ENCODE data around the gene EFCAB12. TPM values are rescaled to one million over a fixed set of nuclear protein-coding genes. Genes with fewer than 3 reads are reported as not detected.
A peak's percentile ranks its signal among the peaks of the same experiment; 100 is the strongest.

The EFCAB12 gene
- total and polyA plus RNA-seq, 2 of the 13 experiments (the other 11 are each of a cell fraction or from before 2014, with no cell fraction given): 0.31 to 2.4 TPM

DNA sequence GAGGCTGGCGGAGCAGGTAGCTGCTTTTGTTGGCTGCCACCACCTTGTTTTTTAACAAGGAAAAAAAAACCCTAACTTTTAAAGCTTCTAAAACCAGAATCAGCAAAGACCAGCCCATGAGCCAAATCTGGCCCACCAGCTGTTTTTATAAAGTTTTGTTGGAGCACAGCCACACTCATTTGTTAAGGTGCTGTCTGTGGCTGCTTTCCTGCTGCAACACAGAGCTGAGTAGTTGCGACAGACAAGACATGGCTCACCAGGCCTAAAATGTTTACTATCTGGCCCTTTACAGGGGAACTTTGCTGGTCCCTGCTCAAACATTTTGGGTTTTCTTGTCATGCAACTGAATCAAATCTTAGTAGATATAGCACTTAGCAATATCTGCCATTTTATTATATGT, 18.9 kb downstream of the EFCAB12 start:
- WGBS (ENCODE audit: low lambda C conversion rate): 88% methylated on average over 2 of the region's 2 CpGs

More for the DNA sequence above, 18.9 kb downstream of the EFCAB12 start:
- Histone ChIP-seq H4K20me1 (ENCODE audit: insufficient read depth, low read length) (no peaks in the 10 kb centered on the region), H3K4me2 (ENCODE audit: low read depth, low read length) (no peak overlapping the region), H3K27me3 (ENCODE audit: control insufficient read depth in 1 of 2, insufficient read depth in 2 of 2, low read length in 2 of 2) (no peaks in the 10 kb centered on the region), H3K9ac (ENCODE audit: insufficient read depth, low read depth, low read length) (no peak overlapping the region), H2AFZ (ENCODE audit: low read length) (no peak overlapping the region), H3K4me1 (ENCODE audit: insufficient read depth, low read length) (peaks cover 30% of the 10 kb centered on the region), H3K36me3 (replicated peaks in 1 of 2; ENCODE audit: control insufficient read depth in 1 of 2, insufficient read depth in 2 of 2, low read length in 2 of 2) (0 out of 5 replicates have a peak, but pooled peaks cover 0 to 2% of the 10 kb centered on the region in 2 experiments), H3K79me2 (ENCODE audit: insufficient read depth, low read length) (no peaks in the 10 kb centered on the region), H3K4me3 (replicated peaks in 1 of 3; ENCODE audit: insufficient read depth in 1 of 3, low read depth in 2 of 3, low read length in 3 of 3) (no peak overlapping the region), H3K9me3 (ENCODE audit: low read length) (no peaks in the 10 kb centered on the region), H3K27ac (ENCODE audit: extremely low read length, insufficient read depth, low read length) (no peak overlapping the region)
- CTCF ChIA-PET (ENCODE audit: low intra/inter-chr PET ratio, low total read pairs): no interaction called here
- POLR2A ChIA-PET: interaction anchor here (0.8 to 1.5 kb wide), 3 partner anchors 9 to 30 kb away, joined by 3 to 5 read pairs (median 5); partner anchors contain the start of genes IFT122 and MBD4
- in situ Hi-C loops (cut with HindIII; ENCODE audit: extremely low pct_ligation_motif_present, low pct_unique_long_range_greater_than_20kb) (no loop called here), intact Hi-C loops (cut with micrococcal nuclease; ENCODE audit: unreplicated experiment) (no loop called here)
- BruUV-seq (replicated peaks): no TSS peak
- FAIRE-seq (no peak), ATAC-seq (no peak), DNase-seq (ENCODE audit: low spot score) (no peak)
- TF ChIP-seq CEBPB (IDR thresholded peaks at IDR 0.05; ENCODE audit: borderline replicate concordance, low read depth, low read length) (peak; percentile 70), PATZ1 (CRISPR knock-in tag; IDR thresholded peaks at IDR 0.05) (no peak), CEBPG (CRISPR knock-in tag; IDR thresholded peaks at IDR 0.05) (0 out of 2 replicates have a peak, but pooled peaks have one; percentile 7), ZBTB40 (IDR thresholded peaks at IDR 0.05) (no peak), ZBTB40 (CRISPR knock-in tag; IDR thresholded peaks at IDR 0.05) (0 out of 2 replicates have a peak, but pooled peaks have one; percentile 23)
- TF ChIP-seq, protein P1, sequence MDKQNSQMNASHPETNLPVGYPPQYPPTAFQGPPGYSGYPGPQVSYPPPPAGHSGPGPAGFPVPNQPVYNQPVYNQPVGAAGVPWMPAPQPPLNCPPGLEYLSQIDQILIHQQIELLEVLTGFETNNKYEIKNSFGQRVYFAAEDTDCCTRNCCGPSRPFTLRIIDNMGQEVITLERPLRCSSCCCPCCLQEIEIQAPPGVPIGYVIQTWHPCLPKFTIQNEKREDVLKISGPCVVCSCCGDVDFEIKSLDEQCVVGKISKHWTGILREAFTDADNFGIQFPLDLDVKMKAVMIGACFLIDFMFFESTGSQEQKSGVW (CRISPR knock-in tag; IDR thresholded peaks at IDR 0.05; ENCODE audit: borderline replicate concordance): no peak

All from HepG2 (cell line).